T47D (cell line): Measurements from ENCODE around the gene BCL2.

Experiments
- DNase-seq, 2 experiments: peaks; one replicate each; pipeline versions ENCODE4 v3.0.0 to v3.0.0-alpha.2; 2011 to 2012; ENCODE audit warnings: low read depth in 1 of 2, low spot score in 1 of 2
- JUND ChIP-seq: IDR thresholded peaks from 2 replicates; pipeline ENCODE4 v1.6.1; 2012; ENCODE audit warnings: low read depth
- in situ Hi-C: cut with HindIII; loops from 2 replicates; pipeline ENCODE4 v1.10.0; 2016; ENCODE audit warnings: low sequenced_read_pairs, low pct_unique_long_range_greater_than_20kb

Gene BCL2

GRCh38 chr18:63082366-63083019 lies 237.1 kb downstream of the BCL2 start:
- DNase-seq, result no peak
- in situ Hi-C loops, result no loop called here
- TF ChIP-seq JUND, result no peak

- DNase-seq, result no peak
- no peak for TF ChIP-seq JUND
- in situ Hi-C loops, result no loop called here
These were observed 240.5 kb downstream of the BCL2 start for GRCh38 chr18:63079114-63079513.

- in situ Hi-C loops, result no loop called here
- no peak for DNase-seq
- TF ChIP-seq JUND, result no peak
These were observed 241.1 kb downstream of the BCL2 start for GRCh38 chr18:63078471-63078870.

GRCh38 chr18:63074981-63075404 lies 244.6 kb downstream of the BCL2 start:
- no peak for TF ChIP-seq JUND
- in situ Hi-C loops, result no loop called here
- DNase-seq, result peak; percentile 57 to 85

GRCh38 chr18:63073481-63073880 lies 246.1 kb downstream of the BCL2 start:
- peak; percentile 17 to 75 for DNase-seq
- TF ChIP-seq JUND, result no peak
- in situ Hi-C loops, result no loop called here
